KMS-11 (cell line): ENCODE results near the gene MED17.

Experiments
- H2AFZ ChIP-seq: fragments of 200-600 bp; sonication (generic); 2 replicates; pipeline ENCODE4 v1.6.1; 2016; ENCODE audit warnings: antibody characterized with exemption, mixed run types, low read depth
- H3K27ac ChIP-seq: fragments of 200-600 bp; sonication (generic); 2 replicates; pipeline ENCODE4 v1.6.1; 2016; ENCODE audit warnings: mild to moderate bottlenecking, mixed run types
- H3K27me3 ChIP-seq: fragments of 200-600 bp; sonication (generic); 2 replicates; pipeline ENCODE4 v1.6.1; 2017; ENCODE audit warnings: mild to moderate bottlenecking, low read depth, mixed run types, moderate library complexity; ENCODE audit not compliant: insufficient read depth
- H3K36me3 ChIP-seq: fragments of 200-600 bp; sonication (generic); 2 replicates; pipeline ENCODE4 v1.6.1; 2017; ENCODE audit warnings: mild to moderate bottlenecking, mixed run types; ENCODE audit not compliant: insufficient read depth
- H3K4me1 ChIP-seq: fragments of 200-600 bp; sonication (generic); 2 replicates; pipeline ENCODE4 v1.6.1; 2016; ENCODE audit warnings: mild to moderate bottlenecking, low read depth, mixed run types; ENCODE audit not compliant: poor library complexity, severe bottlenecking
- H3K4me2 ChIP-seq: fragments of 200-600 bp; sonication (generic); 2 replicates; pipeline ENCODE4 v1.7.0; 2016; ENCODE audit warnings: mild to moderate bottlenecking, mixed run types
- H3K4me3 ChIP-seq: fragments of 200-600 bp; sonication (generic); IDR thresholded peaks from 2 replicates; pipeline ENCODE4 v1.6.1; 2017; ENCODE audit warnings: low read depth, low read length, mixed read lengths; ENCODE audit not compliant: insufficient read depth
- H3K79me2 ChIP-seq: fragments of 200-600 bp; sonication (generic); 2 replicates; pipeline ENCODE4 v1.6.1; 2016; ENCODE audit warnings: low read depth, mixed run types; ENCODE audit not compliant: insufficient read depth
- H3K9ac ChIP-seq: fragments of 200-600 bp; sonication (generic); 2 replicates; pipeline ENCODE4 v1.6.1; 2016; ENCODE audit warnings: mild to moderate bottlenecking, mixed run types
- H4K20me1 ChIP-seq: fragments of 200-600 bp; sonication (generic); 2 replicates; pipeline ENCODE4 v1.6.1; 2016; ENCODE audit warnings: mild to moderate bottlenecking, mixed run types; ENCODE audit not compliant: insufficient read depth
- CTCF ChIP-seq: fragments of 200-600 bp; sonication (generic); conservative IDR thresholded peaks from 2 replicates; pipeline ENCODE4 v1.6.1; 2017; ENCODE audit warnings: low read depth, mild to moderate bottlenecking, antibody characterized with exemption, low read length, moderate library complexity, mixed read lengths

The MED17 gene

DNA sequence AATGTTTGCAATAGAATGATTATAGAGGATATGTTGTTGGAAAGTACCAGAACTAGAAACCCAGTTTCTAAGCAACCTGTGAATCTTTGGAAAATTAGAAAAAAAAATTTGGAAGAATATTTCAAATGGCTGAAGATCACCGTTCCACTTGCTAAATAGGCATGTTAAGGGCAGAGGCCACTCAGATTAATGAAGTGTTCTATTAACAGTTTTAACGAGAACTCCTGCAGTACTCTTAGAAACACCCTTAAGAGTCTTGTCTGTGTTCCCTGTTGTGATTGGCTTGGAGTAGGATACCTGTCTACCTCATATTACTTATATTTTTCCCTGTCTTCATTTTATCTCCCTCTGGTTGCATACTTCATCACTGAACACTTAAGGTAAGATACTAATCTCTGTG is 38.0 kb upstream of the MED17 start:
- Histone ChIP-seq H3K36me3 (no peaks in the 10 kb centered on the region), H3K9ac (no peak overlapping the region), H3K4me3 (no peak overlapping the region), H3K27me3 (no peaks in the 10 kb centered on the region), H3K4me2 (no peak overlapping the region), H3K27ac (no peak overlapping the region), H2AFZ (no peak overlapping the region), H4K20me1 (no peaks in the 10 kb centered on the region), H3K4me1 (no peaks in the 10 kb centered on the region), H3K79me2 (peaks cover 7% of the 10 kb centered on the region)
- TF ChIP-seq CTCF = no peak

DNA sequence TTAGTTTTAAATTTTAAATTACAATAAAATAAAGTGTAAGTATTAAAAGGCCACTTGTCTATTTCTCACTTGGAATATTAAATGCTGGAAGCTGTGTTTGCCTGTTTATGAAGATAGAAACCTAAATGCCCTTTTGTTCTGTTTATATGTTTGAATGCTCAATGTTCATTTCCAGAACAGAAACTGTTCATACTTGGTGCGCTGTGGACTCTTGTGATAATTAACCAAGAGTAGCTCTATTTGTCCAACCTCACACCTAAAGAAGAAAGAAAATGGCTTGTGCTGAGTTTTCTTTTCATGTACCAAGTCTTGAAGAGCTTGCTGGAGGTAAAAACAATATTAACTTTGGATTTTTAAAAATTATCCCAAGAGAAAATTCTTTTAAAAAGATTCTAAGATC is 37.0 kb upstream of the MED17 start:
- TF ChIP-seq CTCF = no peak
- Histone ChIP-seq H3K79me2 (peaks cover 5% of the 10 kb centered on the region; the same call in 1 of the 2 replicates), H3K4me2 (no peak overlapping the region)

DNA sequence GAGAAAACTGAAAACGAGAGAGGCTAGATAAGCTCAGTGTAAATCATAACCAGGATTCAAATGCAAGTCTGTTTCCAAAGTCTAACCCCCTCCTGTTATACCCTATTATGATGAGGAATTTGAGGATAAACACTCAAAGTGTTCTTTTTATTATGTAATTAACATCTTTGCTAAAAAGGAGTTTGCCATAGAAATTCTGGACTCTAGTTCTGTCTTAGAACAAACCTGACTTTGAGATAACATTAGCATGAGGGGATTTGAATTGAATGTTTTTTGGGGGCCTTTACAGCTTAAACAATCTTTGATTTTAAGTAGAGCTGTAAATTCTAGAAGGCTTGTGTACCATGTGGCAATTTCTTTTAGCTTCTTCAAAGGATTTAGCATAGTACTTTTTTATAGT is 33.1 kb upstream of the MED17 start:
- no peak for TF ChIP-seq CTCF
- Histone ChIP-seq H3K36me3 (no peaks in the 10 kb centered on the region), H2AFZ (no peak overlapping the region), H3K4me1 (no peaks in the 10 kb centered on the region), H3K79me2 (no peaks in the 10 kb centered on the region), H3K9ac (no peak overlapping the region), H4K20me1 (no peaks in the 10 kb centered on the region), H3K4me3 (no peak overlapping the region), H3K27ac (no peak overlapping the region), H3K4me2 (no peak overlapping the region), H3K27me3 (no peaks in the 10 kb centered on the region)

More for the DNA sequence above, 37.0 kb upstream of the MED17 start:
- no peak overlapping the region for H3K4me3 ChIP-seq
- H3K9ac ChIP-seq = no peak overlapping the region
- H3K36me3 ChIP-seq = no peaks in the 10 kb centered on the region
- no peak overlapping the region for H3K27ac ChIP-seq
- H3K27me3 ChIP-seq = no peaks in the 10 kb centered on the region
- no peaks in the 10 kb centered on the region for H3K4me1 ChIP-seq
- H2AFZ ChIP-seq = no peak overlapping the region
- H4K20me1 ChIP-seq = no peaks in the 10 kb centered on the region

- Histone ChIP-seq H2AFZ (no peak overlapping the region), H3K27me3 (no peaks in the 10 kb centered on the region), H3K27ac (no peak overlapping the region), H3K36me3 (no peaks in the 10 kb centered on the region), H3K79me2 (no peaks in the 10 kb centered on the region), H4K20me1 (no peaks in the 10 kb centered on the region), H3K4me2 (no peak overlapping the region), H3K4me3 (no peak overlapping the region), H3K9ac (no peak overlapping the region), H3K4me1 (no peaks in the 10 kb centered on the region)
- TF ChIP-seq CTCF = no peak
Observed at GRCh38 chr11:93753241-93753640, 30.8 kb upstream of the MED17 start.
